H54 (cell line): ENCODE results near the gene ANKRD11.

ENCODE experiments used
- DNase-seq: peaks from one replicate; pipeline ENCODE4 v3.0.0; 2011; ENCODE audit warnings: low spot score, mixed read lengths; ENCODE audit not compliant: insufficient read length
- FAIRE-seq: peaks from 3 replicates; lab custom pipeline; 2011; peaks lifted over from hg19 to GRCh38; lab: Jason Lieb, UNC
- POLR2A ChIP-seq: IDR thresholded peaks from 2 replicates; pipeline ENCODE4 v1.6.1; 2011; ENCODE audit warnings: low read depth, mild to moderate bottlenecking, low read length

Gene ANKRD11

GRCh38 chr16:89221604-89222003, 268.8 kb downstream of the ANKRD11 start:
- DNase-seq, result no peak
- TF ChIP-seq POLR2A, result no peak
- FAIRE-seq, result no peak

- DNase-seq (no peak), FAIRE-seq (no peak)
- TF ChIP-seq POLR2A, result no peak
These were observed 271.0 kb downstream of the ANKRD11 start for GRCh38 chr16:89219365-89219764.
